ENCODE data around the gene RNF187. TPM values are rescaled to one million over a fixed set of nuclear protein-coding genes. Genes with fewer than 3 reads are reported as not detected.

The RNF187 gene
- total and polyA plus RNA-seq, 2 experiments from 2014 or later: 52.4 to 135 TPM

- Histone ChIP-seq H3K4me3 (no peak overlapping the region), H3K27me3 (no peaks in the 10 kb centered on the region), H3K9me2 (replicated peaks; ENCODE audit: insufficient read depth) (no peaks in the 10 kb centered on the region), H3K27ac (no peak overlapping the region), H4K20me1 (ENCODE audit: insufficient read depth, poor library complexity, severe bottlenecking) (peaks cover 5% of the 10 kb centered on the region), H2AFZ (no peak overlapping the region), H3K4me1 (ENCODE audit: insufficient read depth) (peaks cover 20% of the 10 kb centered on the region), H3K4me2 (no peak overlapping the region), H3K36me3 (replicated peaks; ENCODE audit: insufficient read depth, low read depth) (no peaks in the 10 kb centered on the region), H3K9me3 (ENCODE audit: low read depth) (no peaks in the 10 kb centered on the region), H3K79me2 (peaks cover 26% of the 10 kb centered on the region)
- TF ChIP-seq CTCF (IDR thresholded peaks at IDR 0.05; ENCODE audit: poor library complexity) (no peak), EZH2 (IDR thresholded peaks at IDR 0.05; ENCODE audit: borderline replicate concordance) (no peak), EZH2phosphoT487 (IDR thresholded peaks at IDR 0.05; ENCODE audit: low read depth, severe bottlenecking, unreplicated experiment) (no peak)
- 95% methylated on average over 3 of the region's 3 CpGs for WGBS (ENCODE audit: low lambda C conversion rate, missing lambda C conversion rate)
- no peak for DNase-seq (ENCODE audit: low spot score)
Observed at GRCh38 chr1:228453614-228454013, 33.6 kb upstream of the RNF187 start.

- no peak for DNase-seq (ENCODE audit: low spot score)
- 50% methylated on average over 1 of the region's 1 CpG for WGBS (ENCODE audit: low lambda C conversion rate, missing lambda C conversion rate)
Observed at GRCh38 chr1:228454238-228454637, 32.9 kb upstream of the RNF187 start.

GRCh38 chr1:228455715-228456114 is 31.5 kb upstream of the RNF187 start:
- peak overlapping the region; percentile 84 for H3K4me2 ChIP-seq
- H3K4me3 ChIP-seq: peak overlapping the region; percentile 40

More at GRCh38 chr1:228454238-228454637, 32.9 kb upstream of the RNF187 start:
- no peak overlapping the region for H2AFZ ChIP-seq
- H3K27me3 ChIP-seq: no peaks in the 10 kb centered on the region
- H3K9me3 ChIP-seq (ENCODE audit: low read depth): no peaks in the 10 kb centered on the region
- no peak overlapping the region for H3K4me2 ChIP-seq
- peaks cover 5% of the 10 kb centered on the region for H4K20me1 ChIP-seq (ENCODE audit: insufficient read depth, poor library complexity, severe bottlenecking)
- peaks cover 26% of the 10 kb centered on the region for H3K79me2 ChIP-seq
- H3K4me1 ChIP-seq (ENCODE audit: insufficient read depth): peaks cover 22% of the 10 kb centered on the region
- H3K27ac ChIP-seq: no peak overlapping the region
- no peaks in the 10 kb centered on the region for H3K36me3 ChIP-seq (replicated peaks; ENCODE audit: insufficient read depth, low read depth)
- TF ChIP-seq CTCF (IDR thresholded peaks at IDR 0.05; ENCODE audit: poor library complexity) (no peak), EZH2phosphoT487 (IDR thresholded peaks at IDR 0.05; ENCODE audit: low read depth, severe bottlenecking, unreplicated experiment) (no peak), EZH2 (IDR thresholded peaks at IDR 0.05; ENCODE audit: borderline replicate concordance) (no peak)
- no peaks in the 10 kb centered on the region for H3K9me2 ChIP-seq (replicated peaks; ENCODE audit: insufficient read depth)
- no peak overlapping the region for H3K4me3 ChIP-seq

More at GRCh38 chr1:228455715-228456114, 31.5 kb upstream of the RNF187 start:
- Histone ChIP-seq H3K9me3 (ENCODE audit: low read depth) (no peaks in the 10 kb centered on the region), H3K36me3 (replicated peaks; ENCODE audit: insufficient read depth, low read depth) (no peaks in the 10 kb centered on the region), H2AFZ (no peak overlapping the region), H3K4me1 (ENCODE audit: insufficient read depth) (peaks cover 22% of the 10 kb centered on the region), H3K79me2 (peaks cover 33% of the 10 kb centered on the region), H3K27ac (peak overlapping the region; percentile 8), H3K9me2 (replicated peaks; ENCODE audit: insufficient read depth) (no peaks in the 10 kb centered on the region), H4K20me1 (ENCODE audit: insufficient read depth, poor library complexity, severe bottlenecking) (peaks cover 5% of the 10 kb centered on the region), H3K27me3 (no peaks in the 10 kb centered on the region)
- WGBS (ENCODE audit: low lambda C conversion rate, missing lambda C conversion rate): 11% methylated on average over 1 of the region's 1 CpG
- TF ChIP-seq EZH2phosphoT487 (IDR thresholded peaks at IDR 0.05; ENCODE audit: low read depth, severe bottlenecking, unreplicated experiment) (no peak), CTCF (IDR thresholded peaks at IDR 0.05; ENCODE audit: poor library complexity) (peak; percentile 43), EZH2 (IDR thresholded peaks at IDR 0.05; ENCODE audit: borderline replicate concordance) (no peak)
- no peak for DNase-seq (ENCODE audit: low spot score)

Data from hepatocyte (in vitro differentiated cells).